Stimulated activated naive CD8-positive, alpha-beta T cell treated with anti-CD3 and anti-CD28 coated beads, Interleukin-15, Interleukin-2, amounts not matched to agents 100 U/mL and 50 U/mL, for 24 hours (primary cell): ENCODE results near the gene ALDH1A3.

Experiments
- ATAC-seq: fragments of 150-1000 bp; cut with Tn5 transposase; one replicate; pipeline ENCODE4 v1.10.0; 2021
- DNase-seq: peaks from one replicate; pipeline ENCODE4 v3.0.0; 2021

Gene ALDH1A3

GRCh38 chr15:100901702-100902435 is 22.2 kb downstream of the ALDH1A3 start:
- ATAC-seq: no peak
- no peak for DNase-seq

GRCh38 chr15:100902436-100903167 is 23.0 kb downstream of the ALDH1A3 start:
- DNase-seq (no peak), ATAC-seq (peak; percentile 32)

DNA sequence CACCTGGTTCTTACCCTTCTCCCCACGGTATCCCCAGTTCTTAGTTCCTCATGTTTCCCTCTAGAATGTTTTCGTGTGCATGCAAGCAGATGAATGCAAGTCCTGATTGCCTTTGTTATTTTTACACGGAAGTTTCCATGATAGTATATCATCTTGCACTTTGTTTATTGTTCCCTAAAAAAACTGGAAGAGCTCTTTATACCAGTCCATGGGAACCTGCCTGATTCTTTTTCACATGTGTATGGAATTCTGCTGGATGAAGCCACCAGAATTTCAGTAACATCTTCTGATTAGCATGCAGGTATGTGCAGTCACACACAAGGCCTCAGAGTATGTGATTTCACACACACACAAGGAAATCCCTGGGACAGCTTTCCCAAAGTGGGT is 23.5 kb downstream of the ALDH1A3 start:
- ATAC-seq: no peak
- DNase-seq: no peak

- DNase-seq (no peak), ATAC-seq (no peak)
These were observed 26.2 kb downstream of the ALDH1A3 start for GRCh38 chr15:100905850-100906249.

- ATAC-seq: no peak
- no peak for DNase-seq
These were observed 28.8 kb downstream of the ALDH1A3 start for GRCh38 chr15:100908466-100908865.

- DNase-seq: no peak
- no peak for ATAC-seq
These were observed 29.9 kb downstream of the ALDH1A3 start for GRCh38 chr15:100909565-100909964.

- no peak for ATAC-seq
- no peak for DNase-seq
These were observed 30.6 kb downstream of the ALDH1A3 start for GRCh38 chr15:100909989-100910955.

GRCh38 chr15:100911086-100911485 is 31.5 kb downstream of the ALDH1A3 start:
- DNase-seq (no peak), ATAC-seq (no peak)

GRCh38 chr15:100913961-100914360 is 34.3 kb downstream of the ALDH1A3 start:
- ATAC-seq (no peak), DNase-seq (no peak)

DNA sequence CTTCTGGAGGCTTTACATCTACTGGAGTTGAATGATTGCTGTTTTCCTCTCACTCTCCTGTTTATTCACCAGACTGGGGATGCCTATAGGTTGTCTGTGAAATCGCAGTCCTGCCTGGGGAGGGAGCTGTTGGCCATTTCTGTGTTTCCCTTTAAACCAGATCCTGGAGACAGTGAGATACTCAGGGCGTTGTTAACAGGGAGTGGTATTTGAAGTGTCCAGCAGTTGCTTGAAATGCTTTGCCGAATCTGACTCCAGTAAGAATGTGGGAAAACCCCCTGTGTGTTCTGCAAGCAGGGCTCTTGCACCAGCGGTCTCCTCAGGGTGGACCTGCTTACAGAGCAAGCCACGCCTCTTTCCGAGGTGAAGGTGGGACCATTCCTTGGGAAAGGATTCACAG is 35.2 kb downstream of the ALDH1A3 start:
- DNase-seq (no peak), ATAC-seq (no peak)

- ATAC-seq (peak; percentile 95), DNase-seq (peak; percentile 84)
These were observed 38.5 kb downstream of the ALDH1A3 start for GRCh38 chr15:100918034-100918689.

- peak; percentile 45 for ATAC-seq
- DNase-seq: peak; percentile 29
These were observed 39.3 kb downstream of the ALDH1A3 start, which contains the start of gene LRRK1 for GRCh38 chr15:100918690-100919480. LRRK1 (plus strand) TSS chr15:100919357; CDS start chr15:100924633, 5,276 bp downstream.

GRCh38 chr15:100919481-100920405 is 40.1 kb downstream of the ALDH1A3 start:
- DNase-seq (peak; percentile 27), ATAC-seq (no peak)

GRCh38 chr15:100920516-100921135 is 41.0 kb downstream of the ALDH1A3 start:
- DNase-seq (no peak), ATAC-seq (no peak)

- no peak for ATAC-seq
- DNase-seq: no peak
These were observed 42.8 kb downstream of the ALDH1A3 start for GRCh38 chr15:100922192-100923040.

- ATAC-seq (no peak), DNase-seq (no peak)
These were observed 43.4 kb downstream of the ALDH1A3 start for GRCh38 chr15:100923076-100923475.

DNA sequence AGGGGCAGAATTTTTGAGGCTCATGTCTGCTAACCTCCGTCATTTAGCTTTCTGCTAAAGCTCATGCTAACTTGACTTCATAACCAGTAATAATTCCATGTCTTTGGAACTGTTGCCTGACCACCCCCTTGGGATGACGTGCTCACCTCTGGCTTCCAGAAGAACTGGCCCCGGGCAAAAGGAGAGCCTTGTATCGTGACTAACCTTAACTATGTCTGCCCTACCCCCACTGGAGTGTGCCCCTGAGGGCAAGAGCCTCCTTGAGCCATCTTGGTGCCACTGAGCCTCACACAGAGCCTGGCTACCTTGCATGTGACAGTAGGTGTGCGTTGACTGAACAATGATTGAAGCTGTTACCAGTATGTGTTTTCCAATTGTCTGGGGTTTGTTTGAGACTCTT is 44.3 kb downstream of the ALDH1A3 start:
- DNase-seq: no peak

GRCh38 chr15:100924436-100924835 is 44.8 kb downstream of the ALDH1A3 start:
- ATAC-seq: no peak
- DNase-seq: no peak

More for the DNA sequence above, 44.3 kb downstream of the ALDH1A3 start:
- ATAC-seq: no peak
